K562 (cell line): ENCODE measurements around the gene STK33. TPM values are rescaled to one million over a fixed set of nuclear protein-coding genes. Genes with fewer than 3 reads are reported as not detected.

Source experiments
- ATAC-seq: fragments of 200-7000 bp; cut with Tn5 transposase; 3 replicates; pipeline ENCODE4 v1.9.1; 2020; ENCODE audit warnings: moderate library complexity
- BruUV-seq: library from RNA; stranded (reverse); fragments of 400-500 nt; replicated peaks from 2 replicates; lab custom pipeline; 2021; lab: Mats Ljungman, UMichigan
- CTCF ChIA-PET: fragments of 300-600 bp; formaldehyde crosslinking; extraction: SDS; loops from one replicate; lab custom pipeline; 2021; ENCODE audit warnings: low intra/inter-chr PET ratio; lab: Yijun Ruan, JAX
- POLR2A ChIA-PET: fragments of 300-600, 350-650 bp; sonication (Branson Sonifier 250); formaldehyde crosslinking; extraction: SDS; loops from one replicate; lab custom pipeline; 2021; ENCODE audit warnings: antibody characterized with exemption, inconsistent platforms; lab: Yijun Ruan, JAX
- DNase-seq, 4 experiments: peaks; one replicate each; pipeline versions ENCODE4 v3.0.0 to v3.0.0-alpha.2; 2011 to 2018; ENCODE audit warnings: low spot score in 3 of 4, mixed read lengths in 3 of 4; ENCODE audit errors: extremely low read depth in 1 of 4
- FAIRE-seq: peaks from 2 replicates; lab custom pipeline; 2011; peaks lifted over from hg19 to GRCh38; lab: Jason Lieb, UNC
- H2AFZ ChIP-seq: 2 replicates; pipeline ENCODE4 v1.6.0; 2011; ENCODE audit warnings: low read depth, low read length, control low read depth, inconsistent platforms
- H3K27ac ChIP-seq: fragments of 200-600 bp; 3 replicates; pipeline ENCODE4 v1.8.0; 2011; ENCODE audit warnings: low read depth, mild to moderate bottlenecking, control low read depth, inconsistent platforms, low read length, moderate library complexity, mixed read lengths; ENCODE audit errors: extremely low read depth
- H3K27me3 ChIP-seq, 2 experiments: fragments of 300-600 bp in 1 of 2; 2 replicates in 1 of 2; 3 replicates in 1 of 2; pipeline versions ENCODE4 v1.6.0 to v1.8.0; 2011; ENCODE audit warnings: inconsistent platforms in 2 of 2, low read length in 2 of 2, mild to moderate bottlenecking in 1 of 2, mixed read lengths in 1 of 2, moderate library complexity in 1 of 2; ENCODE audit not compliant: control insufficient read depth in 2 of 2, insufficient read depth in 2 of 2
- H3K36me3 ChIP-seq: fragments of 300-600 bp; 3 replicates; pipeline ENCODE4 v1.8.0; 2011; ENCODE audit warnings: mild to moderate bottlenecking, low read length, inconsistent platforms; ENCODE audit not compliant: control insufficient read depth, insufficient read depth
- H3K4me1 ChIP-seq, 2 experiments: fragments of 200-600 bp in 1 of 2; replicated peaks in 1 of 2; 2 replicates in 1 of 2; 3 replicates in 1 of 2; pipeline versions ENCODE4 v1.5.1 to v1.8.0; 2011; ENCODE audit warnings: inconsistent platforms in 2 of 2, low read length in 2 of 2, mild to moderate bottlenecking in 1 of 2, mixed read lengths in 1 of 2, moderate library complexity in 1 of 2; ENCODE audit not compliant: control insufficient read depth in 2 of 2, insufficient read depth in 2 of 2
- H3K4me2 ChIP-seq: 2 replicates; pipeline ENCODE4 v1.6.1; 2011; ENCODE audit warnings: low read length, control low read depth, inconsistent platforms, mixed read lengths; ENCODE audit not compliant: insufficient read depth
- H3K4me3 ChIP-seq: fragments of 200-600 bp; sonication (generic), shearing (Covaris generic); 2 replicates; pipeline ENCODE4 v1.5.1; 2016; ENCODE audit warnings: control low read depth, inconsistent platforms
- H3K79me2 ChIP-seq: fragments of 200-600 bp; 3 replicates; pipeline ENCODE4 v1.8.0; 2011; ENCODE audit warnings: low read length, inconsistent platforms; ENCODE audit not compliant: control insufficient read depth, insufficient read depth
- H3K9ac ChIP-seq, 2 experiments: 2 replicates each; pipeline versions ENCODE4 v1.6.0 to v1.6.1; 2011; ENCODE audit warnings: low read depth in 2 of 2, low read length in 2 of 2, control low read depth in 1 of 2, inconsistent platforms in 1 of 2, mild to moderate bottlenecking in 1 of 2, mixed read lengths in 1 of 2; ENCODE audit not compliant: insufficient read depth in 1 of 2
- H3K9me1 ChIP-seq: one replicate; pipeline ENCODE4 v1.6.0; 2011; ENCODE audit warnings: inconsistent platforms, mild to moderate bottlenecking, low read length, moderate library complexity; ENCODE audit not compliant: control insufficient read depth, insufficient read depth
- H3K9me3 ChIP-seq: replicated peaks from 2 replicates; pipeline ENCODE4 v1.5.1; 2011; ENCODE audit warnings: low read depth, low read length, inconsistent platforms; ENCODE audit not compliant: control insufficient read depth, insufficient read depth
- H4K20me1 ChIP-seq: replicated peaks from 2 replicates; pipeline ENCODE4 v1.6.1; 2011; ENCODE audit warnings: low read length, inconsistent platforms, mixed read lengths; ENCODE audit not compliant: control insufficient read depth, insufficient read depth
- ETV1 ChIP-seq: fragments of 450-650 bp; conservative IDR thresholded peaks from 2 replicates; pipeline ENCODE4 v1.6.1; 2016; ENCODE audit warnings: missing genetic modification characterization, control low read depth, low read depth, missing compliant biosample characterization
- FOXJ2 ChIP-seq: fragments of 200-800 bp; sonication (Bioruptor generic); IDR thresholded peaks from 2 replicates; pipeline ENCODE4 v1.6.1; 2016; ENCODE audit warnings: missing genetic modification characterization, missing compliant biosample characterization
- KLF13 ChIP-seq: fragments of 450-650 bp; IDR thresholded peaks from 2 replicates; pipeline ENCODE4 v1.6.1; 2016; ENCODE audit warnings: missing genetic modification characterization, low read depth, mild to moderate bottlenecking, missing compliant biosample characterization, moderate library complexity, borderline replicate concordance
- PBX2 ChIP-seq, 2 experiments: IDR thresholded peaks in 1 of 2; conservative IDR thresholded peaks in 1 of 2; 2 replicates each; pipeline ENCODE4 v1.6.1; 2016; ENCODE audit warnings: low read depth in 2 of 2, mild to moderate bottlenecking in 1 of 2, missing compliant biosample characterization in 1 of 2, missing genetic modification characterization in 1 of 2, moderate library complexity in 1 of 2
- PKNOX1 ChIP-seq: fragments of 450-650 bp; IDR thresholded peaks from 2 replicates; pipeline ENCODE4 v1.6.1; 2016
- RFX1 ChIP-seq: fragments of 450-650 bp; IDR thresholded peaks from 2 replicates; pipeline ENCODE4 v1.6.1; 2016; ENCODE audit warnings: mild to moderate bottlenecking, moderate library complexity
- ZNF316 ChIP-seq: fragments of 450-650 bp; IDR thresholded peaks from 2 replicates; pipeline ENCODE4 v1.6.1; 2016
- ZNF324 ChIP-seq: fragments of 250-450 bp; sonication (Bioruptor Pico); IDR thresholded peaks from 2 replicates; pipeline ENCODE4 v1.4.0; 2020; ENCODE audit warnings: mild to moderate bottlenecking
- ZNF384 ChIP-seq: IDR thresholded peaks from 2 replicates; pipeline ENCODE4 v1.6.1; 2012; ENCODE audit warnings: low read depth, low read length, improper control_type of control experiment
- ZNF76 ChIP-seq: fragments of 250-450 bp; sonication (Bioruptor Pico); IDR thresholded peaks from 2 replicates; pipeline ENCODE4 v1.4.0; 2020; ENCODE audit warnings: mild to moderate bottlenecking, moderate library complexity, borderline replicate concordance
- WGBS: fragments of 100-300 bp; shearing (Covaris generic); methylation state at CpG from one replicate; pipeline ENCODE4 v1.1.6; 2016; ENCODE audit warnings: low coverage, mixed read lengths; ENCODE audit not compliant: insufficient coverage; ENCODE audit errors: missing lambda C conversion rate; 5-methylcytosine and 5-hydroxymethylcytosine counted together
- in situ Hi-C: fragments of 300-500 bp; cut with MboI; formaldehyde crosslinking; loops from 4 replicates; pipeline ENCODE4 v1.15.0; 2018; ENCODE audit warnings: inconsistent platforms, mixed read lengths
- intact Hi-C: fragments of 100-400 bp; cut with micrococcal nuclease; formaldehyde crosslinking; loops from 2 replicates; pipeline ENCODE4 v1.14.2; 2022
- polyA plus RNA-seq, 8 experiments: library from polyadenylated mRNA; depleted of rRNA in 4 of 8; stranded (reverse) in 5 of 8; unstranded in 3 of 8; fragments of >200 nt; fragmentation: Nextera tagmentation in 2 of 8; fragmentation: Illumina TruSeq in 1 of 8; extraction: Ambion mirVana in 2 of 8; extraction: Trizol in 1 of 8; gene quantifications; 2 replicates each; pipeline versions ENCODE4 v1.2.1 to v1.2.3, GENCODE V29; 2011 to 2014; ENCODE audit warnings: inconsistent platforms in 1 of 8, missing spikeins in 1 of 8
- total RNA-seq, 7 experiments: library from RNA; depleted of rRNA in 6 of 7; stranded (reverse); fragments of >200 nt in 6 of 7; fragmentation: Illumina TruSeq in 2 of 7; extraction: Trizol in 2 of 7; gene quantifications; 2 replicates each; pipeline versions ENCODE4 v1.2.1 to v1.2.3, GENCODE V29; 2011 to 2021; ENCODE audit warnings: low replicate concordance in 1 of 7

The STK33 gene
- total and polyA plus RNA-seq, 9 of the 15 experiments (the other 6 are each of a cell fraction or from before 2014, with no cell fraction given) = not detected

- BruUV-seq = no TSS peak
- H3K9ac ChIP-seq = no peak overlapping the region
- no peaks in the 10 kb centered on the region for H4K20me1 ChIP-seq
- ATAC-seq (0 out of 3 replicates have a peak, but pooled peaks have one; percentile 25), FAIRE-seq (peak; percentile 44), DNase-seq (no peak)
- H3K9me3 ChIP-seq = no peaks in the 10 kb centered on the region
- 11% methylated on average over 7 of the region's 7 CpGs for WGBS
- H3K9me1 ChIP-seq = no peaks in the 10 kb centered on the region
- CTCF ChIA-PET = no interaction called here
- in situ Hi-C loops = no loop called here
- no peaks in the 10 kb centered on the region for H3K4me1 ChIP-seq
- no peak overlapping the region for H3K4me3 ChIP-seq
- 0 out of 5 replicates have a peak, but pooled peaks cover 0 to 3% of the 10 kb centered on the region in 2 experiments for H3K27me3 ChIP-seq
- POLR2A ChIA-PET = interaction anchor here (0.6 kb wide), 1 partner anchor 40 kb away, joined by 3 read pairs; no protein-coding TSS in a partner anchor
- H3K36me3 ChIP-seq = no peaks in the 10 kb centered on the region
- no peak overlapping the region for H2AFZ ChIP-seq
- H3K4me2 ChIP-seq = no peak overlapping the region
- no peaks in the 10 kb centered on the region for H3K79me2 ChIP-seq
- H3K27ac ChIP-seq = no peak overlapping the region
- intact Hi-C loops = no loop called here
- peak; percentile 38; the same call in 1 of the 2 replicates for TF ChIP-seq ZNF316
- TF ChIP-seq ZNF384 = peak; percentile 62
- TF ChIP-seq KLF13 (tag) = no peak
- peak; percentile 49 for TF ChIP-seq RFX1
- TF ChIP-seq FOXJ2 (tag) = 0 out of 2 replicates have a peak, but pooled peaks have one; percentile 27
- TF ChIP-seq ZNF76 (CRISPR knock-in tag) = no peak
- TF ChIP-seq ZNF324 (CRISPR knock-in tag) = no peak
- TF ChIP-seq PBX2 (CRISPR knock-in tag; IDR thresholded peaks at IDR 0.05; ENCODE audit: low read depth) = no peak
- peak; percentile 72 for TF ChIP-seq PBX2 (tag; conservative IDR thresholded peaks at IDR 0.05; ENCODE audit: low read depth)
- 0 out of 2 replicates have a peak, but pooled peaks have one; percentile 35 for TF ChIP-seq ETV1 (tag)
- TF ChIP-seq PKNOX1 = peak; percentile 33; the same call in 1 of the 2 replicates
Observed at GRCh38 chr11:8610532-8611116, 16.6 kb upstream of the STK33 start.
